ENCODE results near the gene MSH2.
A peak's percentile ranks its signal among the peaks of the same experiment; 100 is the strongest.
"Not testable (repeated sequence)": the region's sequence is repeated elsewhere in the genome, so short reads cannot be mapped to it uniquely, and the experiment has no call there.

MSH2 gene

DNA sequence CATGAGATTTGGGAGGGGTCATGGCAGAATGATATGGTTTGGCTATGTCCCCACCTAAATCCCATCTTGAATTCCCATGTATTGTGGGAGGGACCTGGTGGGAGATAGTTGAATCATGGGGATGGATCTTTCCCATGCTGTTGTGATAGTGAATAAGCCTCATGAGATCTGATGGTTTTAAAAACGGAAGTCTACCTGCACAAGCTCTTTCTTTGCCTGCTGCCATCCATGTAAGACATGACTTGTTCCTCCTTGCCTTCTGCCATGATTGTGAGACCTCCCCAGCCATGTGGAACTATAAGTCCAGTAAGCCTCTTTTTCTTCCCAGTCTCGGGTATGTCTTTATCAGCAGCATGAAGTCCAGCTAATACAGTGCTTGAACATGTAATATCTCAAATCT lies 5.0 kb downstream of the MSH2 start:
- not testable (repeated sequence) for DNase-seq (ENCODE audit: low read depth in 2 of 2)

DNA sequence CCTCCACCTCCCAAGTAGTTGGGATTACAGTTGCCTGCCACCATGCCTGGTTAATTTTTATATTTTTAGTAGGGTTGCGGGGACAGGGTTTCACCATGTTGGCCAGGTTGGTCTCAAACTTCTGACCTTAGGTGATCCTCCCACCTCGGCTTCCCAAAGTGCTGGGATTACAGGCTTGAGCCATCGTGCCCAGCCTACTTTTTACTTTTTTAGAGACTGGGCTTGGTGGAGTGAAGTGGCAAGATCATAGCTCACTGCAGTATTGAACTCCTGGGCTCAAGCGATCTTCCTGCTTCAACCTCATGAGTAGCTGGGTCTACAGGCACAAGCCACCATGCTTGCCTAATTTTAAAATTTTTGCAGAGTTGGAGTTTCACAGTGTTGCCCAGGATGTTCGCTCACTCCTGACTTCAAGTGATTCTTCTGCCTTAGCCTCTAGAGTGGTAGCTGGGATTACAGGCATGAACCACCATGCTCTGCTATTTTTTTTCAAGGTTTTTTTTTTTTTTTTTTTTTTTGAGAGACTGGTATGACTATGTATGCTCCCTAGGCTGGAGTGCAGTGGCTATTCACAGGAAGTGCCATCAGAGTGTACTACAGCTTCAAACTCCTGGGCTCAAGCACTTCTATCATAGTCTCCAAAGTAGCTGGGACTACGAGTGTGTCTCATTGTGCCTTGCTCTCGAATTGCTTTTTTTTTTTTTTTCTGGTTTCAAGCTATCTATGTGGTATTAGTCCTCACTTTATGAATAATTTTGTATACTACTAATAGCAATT lies 11.9 kb downstream of the MSH2 start:
- no peak for DNase-seq (ENCODE audit: low read depth in 2 of 2)

DNA sequence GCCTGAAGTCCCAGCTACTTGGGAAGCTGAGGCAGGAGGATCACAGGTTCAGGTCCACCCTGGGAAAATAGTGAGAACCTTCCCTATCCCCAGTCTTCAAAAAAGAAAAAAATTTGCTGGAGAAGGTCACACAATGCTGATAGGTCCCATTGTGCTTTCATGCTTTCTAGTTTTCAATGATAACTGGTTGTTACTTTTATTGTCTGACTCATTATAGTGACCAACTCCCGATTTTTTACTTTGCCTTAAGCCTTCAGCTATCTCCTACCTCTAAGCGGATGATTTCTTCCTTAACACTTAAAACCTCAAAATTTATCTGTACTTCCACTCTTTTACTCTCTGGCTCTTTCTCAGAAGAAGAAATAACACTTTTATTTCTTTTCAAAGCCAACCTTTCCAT lies 17.3 kb downstream of the MSH2 start:
- DNase-seq (ENCODE audit: low read depth in 2 of 2), result no peak

DNA sequence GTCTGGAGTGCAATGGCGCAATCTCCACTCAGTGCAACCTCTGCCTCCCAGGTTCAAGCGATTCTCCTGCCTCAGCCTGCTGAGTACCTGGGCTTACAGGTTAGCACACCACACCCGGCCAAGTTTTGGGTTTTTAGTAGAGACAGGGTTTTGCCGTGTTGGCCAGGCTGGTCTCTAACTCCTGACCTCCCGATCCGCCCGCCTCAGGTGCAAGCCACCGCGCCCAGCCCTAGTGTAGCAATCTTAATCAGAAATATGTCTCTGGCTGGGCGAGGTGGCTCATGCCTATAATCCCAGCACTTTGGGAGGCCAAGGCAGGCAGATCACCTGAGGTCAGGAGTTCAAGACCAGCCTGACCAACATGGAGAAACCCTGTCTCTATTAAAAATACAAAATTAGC lies 17.7 kb downstream of the MSH2 start:
- not testable (repeated sequence) for DNase-seq (ENCODE audit: low read depth in 2 of 2)

DNA sequence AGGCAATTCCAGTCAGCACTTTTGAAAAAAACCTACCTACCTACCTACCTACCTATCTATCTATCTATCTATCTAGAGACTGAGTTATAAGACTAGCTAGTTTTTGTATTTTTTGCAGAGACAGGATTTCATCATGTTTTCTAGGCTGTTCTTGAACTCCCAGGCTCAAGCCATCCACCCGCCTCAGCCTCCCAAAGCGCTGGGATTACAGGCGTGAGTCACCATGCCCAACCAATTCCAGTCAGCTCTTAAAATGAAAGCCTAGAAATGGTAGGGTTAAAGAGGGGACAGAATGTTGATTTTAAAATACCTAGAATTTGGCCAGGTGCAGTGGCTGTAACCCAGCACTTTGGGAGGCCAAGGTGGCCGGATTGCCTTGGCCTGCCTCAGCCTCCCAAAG lies 19.1 kb downstream of the MSH2 start:
- no peak for DNase-seq (ENCODE audit: low read depth in 2 of 2)

DNA sequence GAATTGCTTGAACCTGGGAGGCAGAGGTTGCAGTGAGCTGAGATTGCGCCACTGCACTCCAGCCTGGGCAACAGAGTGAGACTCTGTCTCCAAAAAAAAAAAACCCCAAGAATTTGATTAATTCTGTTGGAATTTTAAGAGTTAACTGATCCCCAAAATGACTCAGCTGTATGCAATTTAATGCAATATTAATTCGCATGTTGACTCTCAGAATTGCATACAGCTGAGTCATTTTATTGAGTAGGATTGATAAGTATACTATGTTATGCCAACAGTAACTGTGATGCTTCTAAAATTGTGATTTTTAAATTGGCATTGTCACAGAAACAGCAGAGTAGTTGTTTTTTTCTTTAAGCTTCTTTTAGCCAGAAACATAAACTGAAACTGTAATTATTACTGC lies 19.6 kb downstream of the MSH2 start:
- peak; percentile 70 to 72 for DNase-seq (ENCODE audit: low read depth in 2 of 2)

DNA sequence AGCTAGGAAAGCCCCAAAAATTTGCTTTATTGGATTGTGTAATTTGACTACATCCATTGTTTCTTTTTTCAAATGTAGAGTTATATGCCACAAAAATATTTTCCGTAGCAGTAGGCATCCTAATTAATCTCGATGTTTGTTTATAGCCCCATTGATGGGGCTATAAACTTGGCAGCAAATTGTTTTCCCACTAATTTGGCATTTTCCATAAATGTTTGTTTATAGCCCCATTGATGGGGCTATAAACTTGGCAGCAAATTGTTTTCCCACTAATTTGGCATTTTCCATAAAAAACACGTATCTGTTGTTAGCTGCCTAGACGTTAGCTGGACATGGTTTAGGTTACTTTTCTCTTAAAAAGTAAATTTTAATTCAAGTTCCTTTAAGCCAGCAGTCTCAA lies 23.8 kb downstream of the MSH2 start:
- no peak for DNase-seq (ENCODE audit: low read depth in 2 of 2)

DNA sequence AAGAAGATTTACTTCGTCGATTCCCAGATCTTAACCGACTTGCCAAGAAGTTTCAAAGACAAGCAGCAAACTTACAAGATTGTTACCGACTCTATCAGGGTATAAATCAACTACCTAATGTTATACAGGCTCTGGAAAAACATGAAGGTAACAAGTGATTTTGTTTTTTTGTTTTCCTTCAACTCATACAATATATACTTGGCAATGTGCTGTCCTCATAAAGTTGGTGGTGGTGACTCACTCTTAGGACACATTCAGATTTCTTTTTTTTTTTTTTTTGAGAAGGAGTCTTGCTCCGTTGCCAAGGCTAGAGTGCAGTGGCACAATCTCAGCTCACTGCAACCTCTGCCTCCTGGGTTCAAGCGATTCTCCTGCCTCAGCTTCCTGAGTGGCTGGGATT lies 26.8 kb downstream of the MSH2 start:
- peak; percentile 7 to 10 for DNase-seq (ENCODE audit: low read depth in 2 of 2)

DNA sequence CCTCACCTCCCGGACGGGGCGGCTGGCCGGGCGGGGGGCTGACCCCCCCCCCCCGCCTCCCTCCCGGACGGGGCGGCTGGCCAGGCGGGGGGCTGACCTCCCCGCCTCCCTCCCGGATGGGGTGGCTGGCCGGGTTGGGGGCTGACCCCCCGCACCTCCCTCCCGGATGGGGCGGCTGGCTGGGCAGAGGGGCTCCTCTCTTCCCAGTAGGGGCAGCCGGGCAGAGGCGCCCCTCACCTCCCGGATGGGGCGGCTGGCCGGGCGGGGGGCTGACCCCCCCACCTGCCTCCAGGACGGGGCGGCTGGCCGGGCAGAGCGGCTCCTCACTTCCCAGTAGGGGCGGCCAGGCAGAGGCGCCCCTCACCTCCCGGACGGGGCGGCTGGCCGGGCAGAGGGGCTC lies 30.1 kb downstream of the MSH2 start:
- DNase-seq (ENCODE audit: low read depth in 2 of 2), result not testable (repeated sequence)

DNA sequence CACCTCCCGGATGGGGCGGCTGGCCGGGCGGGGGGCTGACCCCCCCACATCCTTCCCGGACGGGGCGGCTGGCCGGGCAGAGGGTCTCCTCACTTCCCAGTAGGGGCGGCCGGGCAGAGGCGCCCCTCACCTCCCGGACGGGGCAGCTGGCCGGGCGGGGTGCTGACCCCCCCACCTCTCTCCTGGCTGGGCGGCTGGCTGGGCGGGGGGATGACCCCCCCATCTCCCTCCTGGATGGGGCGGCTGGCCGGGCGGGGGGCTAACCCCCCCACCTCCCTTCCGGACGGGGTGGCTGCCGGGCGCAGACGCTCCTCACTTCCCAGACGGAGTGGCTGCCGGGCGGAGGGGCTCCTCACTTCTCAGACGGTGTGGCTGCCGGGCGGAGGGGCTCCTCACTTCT lies 30.5 kb downstream of the MSH2 start:
- not testable (repeated sequence) for DNase-seq (ENCODE audit: low read depth in 2 of 2)

DNA sequence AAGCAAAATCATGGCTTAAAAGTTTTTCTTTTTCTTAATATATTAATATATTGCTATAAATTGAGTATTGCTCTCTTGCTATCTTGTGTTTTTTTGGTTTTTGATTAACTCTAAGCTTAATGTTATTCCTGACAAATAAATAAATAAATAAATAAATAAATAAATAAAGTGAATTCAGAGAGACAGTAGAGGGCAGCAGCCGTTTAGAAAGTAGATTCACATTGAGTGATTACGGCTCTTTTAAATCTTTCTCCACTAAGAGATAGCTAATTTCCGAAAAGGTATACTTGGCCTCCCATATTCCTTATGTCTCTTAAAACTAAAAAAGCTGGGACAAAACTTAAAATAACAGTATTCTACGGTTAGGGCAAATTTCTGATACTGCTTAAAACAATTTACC lies 34.3 kb downstream of the MSH2 start:
- peak; percentile 25 to 32 for DNase-seq (ENCODE audit: low read depth in 2 of 2)

DNA sequence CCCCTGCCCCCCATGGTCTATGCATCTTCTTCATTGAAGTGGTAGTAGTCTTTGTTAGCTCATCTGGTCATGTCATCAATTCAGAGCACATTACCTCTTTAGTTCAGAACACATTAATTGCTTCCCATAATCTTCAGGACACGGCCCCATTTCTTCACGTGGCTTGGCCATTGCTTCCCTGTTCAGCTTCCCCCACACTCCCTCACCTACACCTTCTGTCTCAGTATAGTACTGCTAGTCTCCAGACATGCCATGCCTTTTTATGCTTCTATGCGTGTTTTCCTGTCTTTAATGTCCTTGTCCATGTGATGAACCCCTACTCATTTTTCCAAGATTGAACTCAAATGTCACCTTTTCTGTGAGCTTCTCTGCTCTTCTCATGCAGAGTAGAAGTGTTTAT lies 35.1 kb downstream of the MSH2 start:
- no peak for DNase-seq (ENCODE audit: low read depth in 2 of 2)

DNA sequence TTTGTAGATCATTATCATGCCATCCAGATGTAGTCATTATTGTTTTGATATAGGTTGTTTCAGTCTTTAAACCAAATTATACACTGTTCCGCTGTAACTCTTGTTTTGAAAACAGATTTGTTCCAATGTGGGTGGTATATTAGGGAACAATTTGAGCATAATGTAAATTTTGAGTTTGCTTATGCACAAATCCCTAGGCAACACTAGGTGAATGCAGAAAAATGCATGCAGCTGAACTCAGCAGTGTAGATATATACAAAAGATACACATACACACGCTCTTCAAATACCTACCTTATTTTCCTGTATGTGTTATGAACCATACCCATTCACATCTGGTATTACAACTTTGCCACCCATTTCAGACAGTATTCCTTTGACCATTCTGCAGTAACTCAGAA lies 35.8 kb downstream of the MSH2 start:
- DNase-seq (ENCODE audit: low read depth in 2 of 2), result no peak

DNA sequence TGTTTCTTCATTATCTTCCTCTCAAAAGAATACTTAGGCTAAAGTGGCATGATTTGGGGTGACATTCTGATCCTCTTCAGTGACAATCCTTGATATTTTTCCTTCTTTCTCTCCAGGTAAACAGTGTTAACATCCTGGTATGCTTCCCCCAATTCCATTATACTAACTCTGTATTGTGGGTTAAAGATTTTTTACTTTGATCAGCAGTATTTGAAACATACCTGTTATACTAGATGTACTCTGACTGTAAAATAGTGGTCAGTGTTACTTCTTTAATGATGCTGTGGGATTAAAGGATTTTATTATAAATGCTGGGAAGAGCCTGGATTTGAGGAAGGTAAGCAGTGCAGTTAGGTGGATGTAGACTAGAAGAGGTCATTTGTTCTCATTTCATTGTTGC lies 48.8 kb downstream of the MSH2 start:
- DNase-seq (ENCODE audit: low read depth in 2 of 2), result no peak

DNA sequence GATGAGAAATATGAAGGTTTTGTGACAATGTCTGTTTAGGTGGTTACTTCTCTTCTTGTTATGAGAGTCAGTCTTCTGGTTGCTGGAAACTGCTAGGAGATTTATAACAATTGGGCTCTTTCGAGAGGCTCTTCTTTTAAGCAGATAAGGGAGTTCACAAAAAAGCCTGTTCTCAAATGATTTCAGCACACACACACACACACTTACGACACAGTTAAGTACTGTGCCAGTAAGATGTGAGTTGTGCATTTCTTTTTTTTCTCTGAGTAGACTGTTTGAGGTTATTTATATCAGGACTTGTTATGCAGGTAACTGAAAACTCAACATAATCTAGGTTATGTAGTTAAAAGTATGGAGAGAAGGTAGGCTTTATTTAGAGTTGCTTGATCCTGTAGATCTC lies 49.8 kb downstream of the MSH2 start:
- no peak for DNase-seq (ENCODE audit: low read depth in 2 of 2)

DNA sequence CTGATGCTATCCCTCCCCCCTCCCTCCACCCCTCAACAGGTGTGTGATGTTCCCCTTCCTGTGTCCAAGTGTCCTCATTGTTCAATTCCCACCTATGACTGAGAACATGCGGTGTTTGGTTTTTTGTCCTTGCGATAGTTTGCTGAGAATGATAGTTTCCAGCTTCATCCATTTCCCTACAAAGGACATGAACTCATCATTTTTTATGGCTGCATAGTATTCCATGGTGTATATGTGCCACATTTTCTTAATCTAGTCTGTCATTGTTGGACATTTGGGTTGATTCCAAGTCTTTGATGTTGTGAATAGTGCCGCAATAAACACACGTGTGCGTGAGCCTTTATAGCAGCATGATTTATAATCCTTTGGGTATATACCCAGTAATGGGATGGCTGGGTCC lies 51.9 kb downstream of the MSH2 start:
- DNase-seq (ENCODE audit: low read depth in 2 of 2), result not testable (repeated sequence)

DNA sequence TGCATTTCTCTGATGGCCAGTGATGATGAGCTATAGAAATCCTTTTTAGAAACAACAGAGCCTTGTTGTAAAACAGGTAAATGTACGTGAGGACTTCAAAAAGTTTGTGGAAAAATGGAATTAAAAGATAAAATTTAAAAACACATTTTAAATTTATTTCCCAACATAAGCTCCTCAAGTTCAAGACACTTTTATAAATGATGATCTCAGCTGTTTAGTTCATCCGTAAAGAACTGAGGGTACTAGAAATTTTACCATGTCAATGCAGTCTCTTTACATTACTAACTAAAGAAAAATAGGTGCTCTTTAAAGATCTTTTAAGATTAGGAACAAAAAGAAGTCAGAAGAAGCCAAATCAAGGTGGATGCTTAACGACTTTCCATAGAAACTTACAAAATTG lies 52.5 kb downstream of the MSH2 start:
- DNase-seq (ENCODE audit: low read depth in 2 of 2), result no peak

DNA sequence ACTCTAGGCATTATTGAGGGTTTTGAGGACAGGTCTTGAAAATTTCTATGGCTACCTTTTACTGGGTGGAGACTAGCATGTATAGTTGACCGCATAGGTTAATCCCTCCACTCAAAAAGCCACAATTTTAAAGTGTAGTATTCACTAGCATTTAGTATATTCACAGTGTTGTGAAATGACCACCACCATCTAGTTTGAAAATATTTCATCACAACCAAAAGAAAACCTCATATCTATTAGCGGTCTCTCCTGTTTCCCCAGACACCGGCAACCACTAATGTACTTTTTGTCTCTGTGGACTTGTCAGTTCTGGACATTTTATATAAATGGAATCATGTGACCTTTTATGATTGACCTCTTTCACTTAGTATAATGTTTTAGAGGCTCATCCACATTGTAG lies 53.9 kb downstream of the MSH2 start:
- DNase-seq (ENCODE audit: low read depth in 2 of 2), result no peak

DNA sequence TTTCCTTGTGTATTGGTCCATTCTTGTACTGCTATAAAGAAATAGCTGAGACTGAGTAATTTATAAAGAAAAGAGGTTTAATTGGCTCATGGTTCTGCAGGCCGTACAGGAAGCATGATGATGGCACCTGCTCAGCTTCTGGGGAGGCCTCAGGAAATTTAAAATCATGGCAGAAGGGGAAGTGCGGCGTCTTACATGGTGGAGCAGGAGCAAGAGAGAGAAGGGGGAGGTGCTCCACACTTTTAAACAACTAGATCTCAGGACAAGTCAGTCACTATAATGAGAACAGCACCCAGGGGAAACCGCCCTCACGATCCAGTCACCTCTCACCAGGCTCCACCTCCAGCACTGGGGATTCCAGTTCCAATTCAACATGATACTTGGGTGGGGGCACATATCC lies 54.3 kb downstream of the MSH2 start:
- no peak for DNase-seq (ENCODE audit: low read depth in 2 of 2)

DNA sequence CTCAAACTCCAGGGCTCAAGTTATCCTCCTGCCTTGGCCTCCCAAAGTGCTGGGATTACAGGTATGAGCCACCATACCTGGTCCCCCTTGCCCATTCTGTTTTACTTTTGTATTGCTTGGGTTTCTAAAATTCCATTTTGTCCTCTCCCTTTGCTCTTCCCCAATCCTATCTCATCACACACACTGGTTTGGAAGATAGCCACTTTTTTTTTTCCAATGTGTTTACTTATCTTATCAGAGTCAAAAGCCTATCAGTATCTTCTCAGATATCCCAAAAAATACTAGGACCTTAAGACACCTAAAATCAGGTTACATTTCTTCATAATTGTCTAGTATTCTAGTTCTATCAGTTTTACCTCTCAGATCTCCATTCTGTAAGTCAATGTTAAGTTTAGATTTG lies 56.1 kb downstream of the MSH2 start:
- DNase-seq (ENCODE audit: low read depth in 2 of 2), result no peak

DNA sequence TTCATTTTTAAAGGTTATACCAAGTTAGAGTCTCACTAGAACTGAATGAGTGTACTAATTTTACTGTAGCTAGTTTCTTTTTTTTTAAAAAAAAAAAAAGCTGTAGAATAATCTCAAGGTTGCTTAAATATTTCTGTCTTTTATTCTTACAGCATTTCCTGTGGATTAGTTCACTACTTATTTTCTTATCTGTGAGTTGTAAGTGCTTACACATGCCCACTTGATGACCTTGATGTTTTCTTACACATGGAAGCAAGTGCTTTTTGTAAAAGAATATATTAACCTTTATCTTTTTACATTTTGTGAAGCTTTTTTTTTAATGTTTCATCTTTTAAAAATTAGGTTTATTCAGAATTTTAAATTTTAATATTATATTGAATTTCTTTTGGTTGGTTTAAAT lies 57.8 kb downstream of the MSH2 start:
- no peak for DNase-seq (ENCODE audit: low read depth in 2 of 2)

DNA sequence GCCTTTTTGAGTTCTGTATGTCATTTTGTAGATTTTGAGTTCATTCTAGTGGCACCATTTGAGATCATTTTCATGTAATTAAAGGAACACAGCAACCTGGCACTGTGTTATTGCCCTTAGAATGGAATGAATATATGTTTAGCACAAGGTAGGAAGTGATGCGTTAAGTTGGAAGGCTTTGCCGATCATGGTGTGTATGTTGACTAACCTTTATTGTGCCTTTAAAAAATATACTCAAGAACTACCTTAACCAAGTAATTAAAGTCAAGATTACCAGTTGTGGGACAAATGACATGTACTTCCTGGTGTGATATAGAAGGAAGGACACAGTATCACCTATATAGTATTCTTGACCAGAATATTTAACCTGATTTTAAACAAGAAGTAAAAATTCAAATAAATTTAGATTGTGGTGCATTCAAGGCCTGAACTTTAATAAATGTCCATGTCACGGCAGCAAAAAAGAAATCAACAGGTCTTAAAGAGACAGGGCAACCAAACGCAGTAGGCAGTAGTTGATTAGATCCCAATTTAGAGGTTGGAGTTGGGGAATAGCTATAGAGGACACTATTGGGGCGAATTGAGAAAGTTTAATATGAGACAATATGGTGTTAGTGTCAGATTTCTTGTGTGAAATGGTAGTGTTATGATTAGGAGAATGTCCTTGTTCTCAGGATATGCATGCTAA lies 68.6 kb downstream of the MSH2 start:
- DNase-seq (ENCODE audit: low read depth in 2 of 2), result no peak

DNA sequence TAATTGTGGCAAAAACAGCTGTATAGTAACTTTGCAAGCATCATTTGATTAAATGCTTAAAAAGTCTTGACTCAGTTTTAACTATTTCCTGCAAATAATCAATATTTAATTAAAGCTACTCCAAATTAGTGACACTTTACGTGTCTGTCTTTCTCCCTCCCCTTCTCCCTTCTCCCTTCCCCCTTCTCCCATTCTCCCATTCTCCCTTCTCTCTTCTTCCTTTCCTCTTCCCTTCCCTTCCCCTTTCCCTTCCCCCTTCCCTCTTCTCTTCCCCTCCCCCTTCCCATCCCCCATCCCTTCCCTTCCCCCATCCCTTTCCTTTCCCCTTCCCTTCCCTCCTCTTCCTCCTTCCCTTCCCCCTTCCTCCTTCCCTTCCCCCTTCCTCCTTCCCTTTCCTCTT lies 76.9 kb downstream of the MSH2 start:
- no peak for DNase-seq (ENCODE audit: low read depth in 2 of 2)

DNA sequence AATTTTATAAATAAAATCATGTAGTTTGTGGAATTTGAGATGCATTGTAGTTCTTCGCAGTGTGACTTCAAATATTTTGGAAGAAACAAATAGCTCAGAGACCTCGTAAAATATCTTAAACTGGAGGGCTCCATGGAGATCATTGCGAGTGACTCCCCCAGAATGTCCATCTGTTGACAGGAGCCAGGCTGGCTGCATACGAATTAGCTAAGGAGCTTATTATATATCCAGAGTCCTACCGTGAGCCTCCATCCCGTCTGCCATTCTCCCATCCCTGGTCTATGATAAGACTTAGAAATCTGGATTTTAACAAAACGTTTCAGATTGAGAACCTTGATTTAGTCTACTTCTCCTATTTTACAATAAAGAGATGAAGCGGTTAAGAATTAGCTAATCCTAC lies 80.2 kb downstream of the MSH2 start:
- no peak for DNase-seq (ENCODE audit: low read depth in 2 of 2)

Data from fibroblast of skin of left quadriceps (primary cell).